AG10803 (cell line): ENCODE data around the gene IRGC.
"Not testable (repeated sequence)": the region's sequence is repeated elsewhere in the genome, so short reads cannot be mapped to it uniquely, and the experiment has no call there.

ENCODE experiments used
- DNase-seq: peaks from one replicate; pipeline ENCODE4 v3.0.0; 2010; ENCODE audit warnings: low read depth
- H3K4me3 ChIP-seq: 2 replicates; pipeline ENCODE4 v1.5.1; 2011; ENCODE audit warnings: mild to moderate bottlenecking, low read length, control low read depth
- CTCF ChIP-seq: conservative IDR thresholded peaks from 2 replicates; pipeline ENCODE4 v1.5.1; 2011; ENCODE audit warnings: mild to moderate bottlenecking, low read length, control low read depth, inconsistent platforms

Gene IRGC

GRCh38 chr19:43763473-43763939, 47.6 kb downstream of the IRGC start:
- TF ChIP-seq CTCF: no peak
- peak; percentile 30 for DNase-seq
- H3K4me3 ChIP-seq: no peak overlapping the region

GRCh38 chr19:43764684-43765083, 48.8 kb downstream of the IRGC start:
- not testable (repeated sequence) for DNase-seq, H3K4me3 ChIP-seq

GRCh38 chr19:43765109-43765876, 49.4 kb downstream of the IRGC start:
- TF ChIP-seq CTCF: no peak
- H3K4me3 ChIP-seq: no peak overlapping the region
- DNase-seq: peak; percentile 96

DNA sequence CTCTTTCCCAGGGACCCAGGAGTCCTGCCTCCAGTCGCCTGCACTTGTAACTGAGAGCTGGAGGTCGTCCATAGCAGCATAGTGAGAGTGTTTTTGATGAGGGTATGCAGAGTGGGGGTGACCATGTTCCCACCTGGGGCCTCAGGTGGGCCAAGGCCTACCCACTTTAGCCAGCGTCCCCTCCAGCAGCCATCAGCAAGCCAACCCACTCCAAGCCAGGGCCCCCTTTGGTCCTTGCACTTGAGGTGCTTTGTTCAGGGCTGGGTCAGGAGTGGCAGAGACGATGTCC, 50.8 kb downstream of the IRGC start:
- H3K4me3 ChIP-seq: no peak overlapping the region
- TF ChIP-seq CTCF: no peak
- DNase-seq: no peak

DNA sequence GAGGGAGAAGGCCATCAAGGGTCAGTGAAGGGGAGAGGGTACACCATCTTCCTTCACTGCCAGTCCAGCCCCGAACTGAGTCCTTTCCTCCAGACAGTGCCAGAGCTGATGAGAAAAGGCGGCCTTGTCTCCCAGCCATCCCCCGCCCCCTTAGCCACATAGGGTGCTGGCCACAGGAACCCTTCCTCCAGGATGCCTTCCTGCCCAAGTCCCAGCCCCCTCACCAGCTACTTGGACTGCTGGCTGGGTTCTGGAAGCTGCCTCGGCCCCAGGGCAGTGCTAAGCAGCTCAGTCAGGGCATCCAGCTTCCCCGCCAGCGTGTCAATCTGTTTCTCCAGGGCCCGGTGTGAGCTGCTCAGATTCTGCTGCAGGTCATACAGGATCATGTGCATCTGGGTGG, 51.4 kb downstream of the IRGC start:
- no peak for TF ChIP-seq CTCF
- DNase-seq: no peak
- H3K4me3 ChIP-seq: no peak overlapping the region

GRCh38 chr19:43767818-43768217, 51.9 kb downstream of the IRGC start:
- no peak for DNase-seq
- TF ChIP-seq CTCF: no peak
- no peak overlapping the region for H3K4me3 ChIP-seq

GRCh38 chr19:43768273-43769050, 52.6 kb downstream of the IRGC start:
- no peak overlapping the region for H3K4me3 ChIP-seq
- TF ChIP-seq CTCF: no peak
- peak; percentile 32 for DNase-seq
